ENCODE results near the gene POLR2L.
A peak's percentile ranks its signal among the peaks of the same experiment; 100 is the strongest.

The POLR2L gene

DNA sequence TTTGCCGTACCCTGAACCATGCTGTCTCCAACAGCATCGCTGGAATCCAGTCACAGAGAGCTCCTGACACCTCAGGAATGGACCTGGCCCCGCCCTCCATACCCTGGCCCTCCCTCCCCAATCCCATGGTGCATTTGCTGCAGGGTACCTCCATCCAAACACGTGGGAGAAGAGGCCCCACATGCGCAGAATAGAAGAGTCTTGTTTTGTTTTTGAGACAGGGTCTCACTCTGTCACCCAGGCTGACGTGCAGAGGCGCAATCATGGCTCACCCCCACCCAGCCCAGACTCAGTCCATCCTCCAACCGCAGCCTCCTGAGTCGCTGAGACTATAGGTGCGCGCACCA, 25.9 kb downstream of the POLR2L start:
- intact Hi-C loops (cut with DNase I): no loop called here
- no peak for DNase-seq

DNA sequence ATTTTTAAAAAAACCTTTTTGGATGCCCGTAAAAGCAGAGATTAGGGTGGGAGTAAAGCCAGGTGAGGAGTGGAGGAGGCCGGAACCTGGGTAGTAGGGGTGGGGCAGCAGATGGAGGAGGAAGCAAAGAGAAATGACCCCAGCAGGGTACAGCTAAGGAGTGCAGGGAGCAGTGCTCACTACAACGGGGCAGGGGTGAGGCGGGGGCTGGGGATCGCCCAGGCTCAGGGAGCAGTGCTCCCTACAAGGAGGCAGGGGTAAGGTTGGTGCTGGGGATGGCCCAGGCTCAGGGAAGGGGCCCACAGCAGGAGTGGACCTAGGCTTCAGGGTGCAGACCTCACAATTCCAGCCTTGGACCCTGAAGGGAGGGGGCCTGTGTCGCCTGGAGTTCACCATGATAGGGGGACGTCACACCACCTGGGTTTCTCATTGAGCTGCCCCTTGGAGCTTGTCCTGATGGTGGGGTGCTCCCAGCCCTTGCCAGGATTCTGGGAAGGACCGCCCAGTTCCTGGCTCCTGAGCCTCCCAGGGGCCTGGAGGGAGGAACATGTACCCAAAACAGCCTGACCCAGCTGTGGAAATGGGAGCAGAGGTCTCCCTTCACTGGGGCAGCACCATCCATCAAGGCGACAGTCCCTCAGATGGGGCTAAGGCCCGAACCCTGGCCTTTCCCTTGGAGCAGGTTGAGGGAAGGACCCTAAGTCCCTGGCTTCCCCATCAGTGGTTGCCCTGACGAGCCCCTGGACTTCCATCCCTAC, 26.5 kb downstream of the POLR2L start:
- intact Hi-C loops (cut with DNase I): no loop called here
- DNase-seq: no peak

DNA sequence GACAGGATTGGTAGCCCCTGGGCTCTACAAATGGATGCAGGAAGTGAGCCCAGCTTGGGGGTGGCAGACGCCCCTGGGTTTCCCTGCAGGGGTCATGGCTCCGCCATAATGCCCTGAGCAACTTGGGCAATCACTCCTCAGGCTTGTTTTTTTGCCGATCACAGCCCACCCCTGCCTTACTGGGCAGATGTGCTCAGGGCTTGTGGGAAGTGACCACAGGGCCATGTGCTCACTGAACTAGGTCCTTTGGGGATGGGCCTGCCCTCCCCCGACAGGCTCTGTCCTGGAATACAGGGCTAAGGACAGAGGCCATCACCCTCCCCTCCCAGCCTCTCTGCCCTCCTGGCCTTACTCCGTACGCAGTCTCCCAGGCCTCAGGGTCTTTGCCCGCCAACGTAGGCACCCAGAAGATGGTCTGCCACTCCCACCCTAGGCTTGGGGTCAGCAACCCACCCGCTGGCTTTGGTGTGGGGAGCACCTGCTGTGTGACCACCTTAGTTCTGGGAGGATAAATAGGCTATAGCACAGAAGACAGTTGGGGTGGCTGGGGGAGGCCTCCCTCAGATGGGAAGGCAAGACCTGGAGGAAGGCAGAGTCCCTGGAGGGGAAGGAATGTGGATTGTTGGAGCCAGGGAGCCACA, 28.8 kb downstream of the POLR2L start:
- intact Hi-C loops (cut with DNase I): no loop called here
- DNase-seq: no peak

DNA sequence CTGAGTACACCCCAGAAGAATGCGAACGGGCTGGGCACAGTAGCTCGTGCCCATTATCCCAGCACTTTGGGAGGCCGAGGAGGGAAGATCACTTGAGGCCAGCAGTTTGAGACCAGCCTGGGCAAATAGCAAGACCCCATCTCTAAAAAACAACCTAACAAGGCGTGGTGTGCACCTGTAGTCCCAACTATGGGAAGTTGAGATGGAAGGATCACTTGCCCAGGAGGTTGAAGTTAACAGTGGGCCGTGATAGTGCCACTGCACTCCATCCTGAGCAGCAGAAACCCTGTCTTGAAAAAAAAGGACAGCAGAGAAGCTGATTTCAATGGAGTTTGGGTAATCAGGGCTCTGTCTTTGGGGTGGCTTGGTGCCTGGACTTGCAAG, 29.3 kb downstream of the POLR2L start:
- no peak for DNase-seq
- intact Hi-C loops (cut with DNase I): no loop called here

DNA sequence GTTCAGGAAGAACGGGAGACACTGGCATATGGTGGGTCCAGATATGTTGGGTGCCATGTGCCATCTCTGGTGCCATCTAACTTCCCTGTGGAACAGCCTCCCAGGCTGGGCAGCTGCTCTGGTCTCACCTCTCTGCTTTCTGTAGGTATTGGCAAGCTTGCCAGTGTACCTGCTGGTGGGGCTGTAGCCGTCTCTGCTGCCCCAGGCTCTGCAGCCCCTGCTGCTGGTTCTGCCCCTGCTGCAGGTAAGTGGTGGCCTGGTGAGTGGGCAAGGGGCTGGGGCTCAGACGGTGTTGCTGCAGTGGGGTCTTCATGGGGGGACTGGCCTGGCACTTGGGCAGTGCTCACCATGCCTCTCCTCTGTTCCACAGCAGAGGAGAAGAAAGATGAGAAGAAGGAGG, 29.9 kb downstream of the POLR2L start:
- no peak for DNase-seq
- intact Hi-C loops (cut with DNase I): no loop called here

DNA sequence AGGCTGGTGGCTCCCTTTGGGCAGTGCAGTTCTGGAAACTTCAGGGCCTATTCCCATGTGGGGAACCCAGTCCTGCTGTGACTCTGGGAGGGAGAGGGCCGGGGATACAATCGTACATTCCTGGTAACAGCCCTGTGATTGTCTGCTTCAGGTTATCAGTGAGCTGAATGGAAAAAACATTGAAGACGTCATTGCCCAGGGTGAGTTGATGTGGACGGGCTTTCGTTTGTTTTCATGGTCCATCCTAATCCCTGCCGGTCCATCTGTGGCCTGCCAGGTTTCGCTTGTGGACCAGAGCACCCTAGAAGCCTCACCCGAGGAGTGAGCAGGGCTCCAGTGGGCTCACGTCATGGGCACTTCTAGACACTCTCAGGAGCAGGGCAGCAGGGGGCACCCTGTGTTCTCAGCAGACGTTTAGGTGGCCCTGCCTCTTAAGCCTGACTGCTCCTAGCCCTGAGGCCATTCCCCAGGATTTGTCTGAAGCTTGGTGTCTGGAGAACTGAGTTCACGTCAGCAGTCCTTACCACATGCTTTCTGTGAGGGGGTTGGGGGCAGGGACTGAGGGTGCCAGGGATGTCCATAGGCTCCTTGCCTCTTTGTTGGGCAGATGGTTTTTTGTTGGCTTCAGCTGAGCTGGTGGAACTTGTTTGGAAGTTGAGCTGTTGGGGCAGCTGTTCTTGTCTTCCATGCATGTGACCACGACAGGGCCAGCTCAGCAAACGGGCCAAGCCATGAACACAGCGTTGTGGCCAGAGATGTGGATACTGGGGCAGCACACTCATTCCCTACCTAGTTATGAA, 30.7 kb downstream of the POLR2L start:
- intact Hi-C loops (cut with DNase I): no loop called here
- DNase-seq: no peak

DNA sequence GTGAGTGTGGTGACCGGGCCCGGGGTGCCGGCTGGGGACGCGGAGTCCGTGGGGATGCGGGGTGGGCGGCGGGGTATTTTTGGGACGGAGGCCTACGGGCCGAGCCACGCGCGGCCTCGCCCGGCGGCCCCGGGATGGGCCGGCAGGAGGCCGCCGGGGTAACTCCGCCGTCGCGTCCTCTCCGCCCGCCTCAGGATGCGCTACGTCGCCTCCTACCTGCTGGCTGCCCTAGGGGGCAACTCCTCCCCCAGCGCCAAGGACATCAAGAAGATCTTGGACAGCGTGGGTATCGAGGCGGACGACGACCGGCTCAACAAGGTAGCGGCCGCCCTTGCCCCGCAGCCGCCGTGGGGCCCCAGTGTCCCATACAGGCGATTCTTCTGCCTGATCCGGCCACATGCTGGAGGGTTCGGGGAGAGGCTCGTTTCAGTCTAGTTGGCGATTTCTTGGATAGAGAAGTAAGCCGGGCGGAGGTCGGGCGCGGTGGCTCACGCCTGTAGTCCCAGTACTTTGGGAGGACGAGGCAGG, 32.2 kb downstream of the POLR2L start:
- no peak for DNase-seq
- intact Hi-C loops (cut with DNase I): no loop called here

DNA sequence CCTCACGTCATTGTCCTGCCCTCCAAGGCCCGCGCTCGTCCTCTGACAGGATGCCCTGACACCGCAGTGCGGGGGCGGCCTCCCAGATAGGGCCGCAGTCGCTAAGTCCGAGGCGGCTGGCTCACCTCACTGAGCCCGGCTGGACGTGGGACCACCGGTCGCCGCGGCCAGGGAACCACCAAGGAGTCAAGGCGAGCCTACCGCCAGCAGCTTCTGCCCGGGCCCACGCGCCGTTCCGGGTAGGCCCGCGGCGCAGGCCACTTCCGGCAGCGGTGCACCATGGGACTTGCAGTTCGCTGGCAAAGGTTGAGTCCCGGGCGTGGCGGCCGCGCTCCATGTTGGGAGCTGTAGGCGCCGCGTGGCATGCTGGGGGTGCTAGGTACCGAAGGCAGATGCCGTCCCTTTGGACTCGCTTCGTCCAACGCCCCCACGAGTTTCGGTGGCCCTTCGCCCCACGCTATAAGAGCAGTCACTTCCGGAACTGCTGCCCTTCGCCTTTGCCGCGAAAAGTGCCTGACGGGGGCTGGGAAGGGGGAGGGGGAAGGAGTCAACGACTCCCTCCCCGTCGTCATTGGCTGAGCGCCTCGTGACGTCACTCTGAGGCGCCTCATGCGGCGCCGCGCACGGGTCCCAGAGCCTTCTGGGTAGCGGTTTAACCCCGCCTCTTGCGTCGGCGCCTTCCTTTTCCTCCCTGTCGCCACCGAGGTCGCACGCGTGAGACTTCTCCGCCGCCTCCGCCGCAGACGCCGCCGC, 32.9 kb downstream of the POLR2L start, which contains the start of gene RPLP2:
Gene RPLP2, plus strand, starts transcription at position 681 of the 753 bp plus-strand sequence. CDS start 268 bp downstream, outside the sequence.
- intact Hi-C loops (cut with DNase I): no loop called here
- DNase-seq: peak; percentile 96 to 100 (median 98)

DNA sequence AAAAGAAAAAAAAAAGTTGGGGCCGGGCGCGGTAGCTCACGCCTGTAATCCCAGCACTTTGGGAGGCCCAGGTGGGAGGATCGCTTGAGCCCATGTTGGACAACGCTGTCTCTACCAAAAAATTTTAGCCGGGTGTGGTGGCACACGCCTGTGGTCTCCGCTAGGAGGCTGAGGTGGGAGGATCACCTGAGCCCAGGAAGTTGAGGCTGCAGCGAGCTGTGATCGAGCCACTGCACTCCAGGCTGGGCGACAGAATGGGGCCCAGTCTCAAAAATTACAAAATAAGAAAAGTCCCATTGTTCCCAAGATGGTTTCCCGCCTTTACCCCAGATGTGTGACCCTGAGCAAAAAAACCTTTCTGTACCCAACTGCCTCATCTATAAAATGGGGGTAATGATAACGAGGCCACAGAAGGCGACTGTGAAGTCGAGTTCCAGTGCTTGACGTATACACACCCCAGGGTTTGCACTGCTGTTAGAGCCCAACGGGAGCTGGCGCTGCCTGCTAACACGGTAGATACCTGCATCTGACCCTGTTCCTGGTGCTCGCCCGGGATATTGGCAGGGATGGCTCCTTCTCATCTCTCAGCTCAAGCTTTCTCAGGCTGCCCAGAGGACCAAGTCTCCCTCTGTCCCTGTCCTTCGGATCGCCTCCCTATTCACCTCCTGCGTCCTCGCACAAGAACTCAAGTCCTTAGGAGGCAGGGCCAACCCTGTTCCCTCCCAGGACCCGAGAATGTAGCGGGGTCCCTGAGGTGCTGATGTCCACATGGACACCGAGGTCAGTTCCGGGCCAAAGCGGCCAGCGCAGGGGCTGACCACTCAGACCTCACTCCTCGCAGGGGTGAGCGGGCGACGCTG, 33.7 kb downstream of the POLR2L start:
- DNase-seq: peak in 1 of 10 donors; percentile 66
- intact Hi-C loops (cut with DNase I): no loop called here

DNA sequence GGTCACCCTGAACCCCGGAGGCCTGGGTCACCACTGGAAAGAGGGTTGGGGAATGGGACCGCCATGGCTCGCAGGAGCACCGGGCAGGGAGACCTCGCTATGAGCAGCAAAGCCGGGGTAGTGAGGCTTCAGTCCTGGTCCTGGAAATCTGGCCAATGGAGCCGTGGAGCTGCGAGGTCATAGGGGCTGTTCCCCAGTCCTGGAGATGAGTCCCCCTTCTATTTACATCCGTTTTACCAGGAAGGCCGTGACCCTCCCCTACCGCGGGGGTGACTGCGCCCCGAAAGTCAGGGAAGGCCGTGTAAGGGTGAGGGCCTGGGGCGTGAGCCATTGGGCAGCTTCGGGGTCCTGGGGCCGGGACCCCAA, 37.7 kb downstream of the POLR2L start:
- intact Hi-C loops (cut with DNase I): no loop called here
- no peak for DNase-seq

DNA sequence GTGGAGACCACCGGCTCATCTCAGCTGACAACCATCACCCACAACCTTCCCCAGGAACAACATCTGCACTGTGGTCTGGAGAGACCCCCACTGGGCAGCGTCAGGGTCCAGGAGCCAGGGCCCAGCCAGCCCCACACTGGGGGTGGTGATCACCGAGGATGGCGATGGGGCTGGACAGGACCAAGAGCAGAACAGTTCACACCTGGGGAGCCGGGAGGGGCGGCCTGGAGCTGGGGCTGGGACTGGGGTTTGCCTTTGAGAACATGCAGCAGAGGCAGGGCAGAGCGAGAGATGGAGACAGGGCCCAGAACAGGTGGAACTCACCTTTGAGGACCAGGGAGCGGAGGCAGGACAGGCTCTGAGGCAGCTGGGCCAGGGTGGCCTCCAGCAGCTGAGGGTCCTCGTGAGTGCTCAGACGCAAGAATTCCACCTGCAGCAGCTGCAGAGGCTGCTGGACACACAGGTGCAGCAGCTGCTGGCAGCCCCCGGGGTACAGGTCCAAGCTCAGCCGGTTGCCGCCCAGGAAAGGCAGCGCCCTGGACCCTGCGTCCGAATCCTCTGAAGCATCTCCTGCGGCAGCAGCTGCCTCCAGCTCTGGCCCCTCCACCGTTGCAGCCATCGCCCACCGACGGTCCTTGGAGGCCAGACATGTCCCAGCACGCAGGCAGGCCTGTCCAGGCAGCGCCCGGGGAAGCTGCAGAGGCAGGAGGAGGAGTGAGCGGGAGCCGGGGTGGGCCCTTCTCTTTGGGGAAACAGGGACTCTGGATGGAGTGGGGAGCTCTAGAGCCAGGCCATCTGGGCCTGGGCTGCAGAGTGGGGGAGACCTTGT, 38.3 kb downstream of the POLR2L start:
- intact Hi-C loops (cut with DNase I): no loop called here
- DNase-seq: no peak

DNA sequence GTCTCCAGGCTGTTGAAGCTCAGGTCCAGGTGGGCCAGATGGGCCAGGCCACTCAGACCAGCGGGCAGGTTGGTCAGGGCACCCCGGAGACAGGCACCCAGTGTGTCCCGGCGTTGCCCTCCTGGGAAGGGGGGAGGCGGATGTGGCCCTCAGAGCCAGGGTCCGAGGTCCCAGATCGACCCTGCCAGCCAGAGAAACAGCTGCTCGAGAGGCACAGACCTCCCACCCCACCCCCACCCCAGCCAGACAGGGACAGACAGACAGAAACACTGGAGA, 38.9 kb downstream of the POLR2L start:
- no peak for DNase-seq
- intact Hi-C loops (cut with DNase I): no loop called here

DNA sequence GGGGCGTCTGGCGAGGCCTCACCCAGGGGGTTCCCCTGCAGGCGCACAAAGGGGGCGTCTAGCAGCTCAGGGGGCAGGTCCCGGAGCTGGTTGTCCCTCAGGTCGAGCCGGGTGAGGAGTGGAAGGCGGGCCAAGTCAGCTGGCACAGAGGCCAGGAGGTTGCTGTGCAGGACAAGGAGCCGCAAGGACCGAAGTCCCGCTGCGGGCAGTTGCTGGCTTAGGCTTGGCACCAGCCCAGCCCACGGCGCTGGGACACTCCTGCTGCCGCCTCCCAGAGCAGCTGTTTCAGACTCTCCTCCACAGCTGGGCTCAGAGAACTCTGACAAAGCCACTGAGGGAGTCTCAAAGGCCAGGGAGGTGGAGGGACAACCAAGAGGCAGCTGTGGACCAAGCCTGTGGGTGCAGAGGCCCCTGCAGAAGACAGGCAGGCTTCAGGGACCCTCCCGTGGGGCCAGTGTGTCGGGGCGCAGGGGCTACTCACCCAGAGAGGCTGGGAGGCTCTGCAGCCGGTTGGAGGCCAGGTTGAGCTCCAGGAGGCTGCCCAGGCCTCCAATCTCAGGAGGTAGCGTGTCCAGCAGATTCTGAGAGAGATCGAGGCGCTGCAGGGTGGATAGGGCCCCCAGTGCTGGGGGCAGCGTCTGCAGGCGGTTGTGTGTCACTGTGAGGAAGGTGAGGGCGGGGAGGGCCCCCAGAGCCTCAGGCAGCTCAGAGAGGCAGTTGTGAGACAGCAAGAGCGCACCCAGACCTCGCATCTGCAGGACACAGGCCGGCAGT, 39.4 kb downstream of the POLR2L start:
- intact Hi-C loops (cut with DNase I): no loop called here
- DNase-seq: no peak

DNA sequence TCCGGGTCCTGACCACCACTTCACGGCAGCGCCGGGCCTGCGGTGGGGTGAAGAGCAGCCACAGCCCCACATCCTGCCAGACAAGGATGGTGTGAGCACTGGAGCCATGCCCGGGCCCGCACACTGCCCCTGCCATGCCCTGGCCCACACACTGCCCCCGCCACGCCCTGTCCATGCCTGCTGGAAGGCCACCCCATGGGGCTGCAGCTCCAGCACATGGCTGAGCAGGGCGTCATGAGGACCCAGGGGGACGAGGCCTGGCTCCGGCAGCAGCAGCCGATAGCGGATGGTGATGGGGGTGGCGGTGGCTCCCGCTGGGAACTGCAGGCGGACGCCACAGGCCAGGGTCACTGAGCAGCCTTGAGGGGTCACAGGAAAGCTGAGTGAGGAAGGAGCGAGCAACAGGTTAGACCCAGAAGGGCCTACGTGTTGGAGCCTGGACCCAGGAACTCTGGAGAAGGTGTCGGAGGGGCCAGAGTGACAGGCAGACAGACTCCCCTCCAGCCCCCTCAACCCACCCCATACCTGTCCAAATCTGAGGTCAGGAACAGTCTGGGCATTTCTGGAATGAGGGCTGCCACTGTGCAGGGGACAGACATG, 40.2 kb downstream of the POLR2L start:
- DNase-seq: no peak
- intact Hi-C loops (cut with DNase I): no loop called here

DNA sequence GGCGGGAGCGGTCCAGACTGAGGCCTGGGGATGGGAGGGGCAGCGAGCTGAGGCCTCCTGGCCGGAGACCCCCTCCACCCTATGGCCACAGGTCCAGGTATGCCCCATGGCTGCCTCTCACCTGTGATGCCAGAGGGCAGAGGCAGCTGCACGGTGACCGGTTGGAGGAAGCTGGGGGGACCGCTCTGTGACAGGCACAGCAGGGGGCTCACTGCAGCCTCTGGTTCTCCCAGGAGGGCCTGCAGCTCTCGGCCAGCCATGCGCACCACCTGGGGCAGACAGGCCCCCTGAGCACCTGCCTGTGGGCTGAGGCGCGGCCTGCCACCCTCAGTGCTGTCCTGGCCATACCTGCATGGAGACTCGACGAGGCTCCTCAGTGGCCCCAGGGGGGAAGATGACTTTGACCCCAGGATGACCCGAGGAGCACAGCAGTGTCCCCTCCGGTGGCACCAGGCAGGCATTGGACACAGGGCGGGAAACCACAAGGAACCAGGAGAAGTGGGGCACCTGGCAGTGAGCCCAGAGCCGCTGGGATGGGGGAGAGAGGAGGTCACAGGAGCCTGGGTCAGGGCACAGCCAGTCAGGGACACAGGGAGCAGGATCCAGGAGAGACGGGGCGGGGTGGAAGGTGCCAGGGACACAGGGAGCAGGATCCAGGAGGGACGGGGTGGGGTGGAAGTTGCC, 41.1 kb downstream of the POLR2L start:
- intact Hi-C loops (cut with DNase I): no loop called here
- DNase-seq: no peak

DNA sequence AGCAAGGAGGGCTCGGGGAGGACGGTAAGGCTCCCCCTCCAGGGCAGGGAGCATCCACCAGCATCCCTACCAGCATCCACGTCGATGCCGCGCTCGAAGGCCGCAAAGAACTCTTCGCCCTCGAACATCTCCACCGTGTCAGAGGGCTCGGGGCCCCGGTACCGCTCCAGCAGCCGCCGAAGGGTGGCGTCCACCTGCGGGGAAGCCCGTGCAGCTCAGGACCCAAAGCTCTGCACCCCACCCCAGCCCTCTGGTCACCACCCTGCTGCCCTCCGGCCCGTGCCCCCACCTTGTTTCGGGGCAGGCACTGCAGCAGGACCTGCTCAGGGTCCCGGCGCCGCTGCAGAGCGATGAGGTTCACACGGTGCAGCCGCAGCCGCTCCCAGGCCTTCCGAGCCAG, 41.9 kb downstream of the POLR2L start:
- DNase-seq: no peak
- intact Hi-C loops (cut with DNase I): no loop called here

DNA sequence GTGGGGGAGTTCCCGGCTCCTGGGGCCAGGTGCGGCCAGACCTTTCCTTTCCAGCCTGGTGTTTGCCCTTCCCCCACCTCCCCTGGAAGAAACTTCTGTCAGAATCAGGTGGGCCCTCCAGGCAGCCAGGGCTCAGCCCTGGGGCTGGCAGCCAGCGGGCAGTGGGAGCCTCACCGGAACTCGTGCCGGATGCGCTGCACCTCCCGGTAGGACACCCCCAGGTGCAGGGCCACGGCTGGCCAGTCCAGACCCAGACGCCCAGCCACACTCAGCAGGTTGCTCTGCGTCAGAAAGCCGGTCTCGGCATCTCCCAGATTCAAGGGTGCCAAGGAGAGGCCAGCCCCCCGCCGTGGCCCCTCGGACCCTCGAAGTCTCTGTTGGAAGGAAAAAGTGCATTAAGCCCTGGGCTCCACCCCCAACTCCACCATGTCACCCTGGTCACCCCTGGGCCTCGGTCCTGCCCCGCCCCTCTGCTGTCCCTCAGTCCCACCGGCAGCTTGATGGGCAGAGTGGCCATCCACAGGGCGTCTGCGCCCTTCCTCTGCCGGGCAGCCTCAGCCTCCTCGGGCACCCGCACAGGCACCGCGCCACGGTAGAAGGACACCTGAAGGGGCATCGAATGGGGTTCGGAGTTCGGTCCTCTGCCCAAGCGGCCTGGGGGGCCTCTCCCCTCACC, 42.5 kb downstream of the POLR2L start:
- intact Hi-C loops (cut with DNase I): no loop called here
- DNase-seq: no peak

Data from posterior cingulate gyrus (tissue), 11 donors.